T-cell (primary cell): Measurements from ENCODE around the gene NBPF20. TPM values are rescaled to one million over a fixed set of nuclear protein-coding genes. Genes with fewer than 3 reads are reported as not detected.
"Not testable (repeated sequence)": the region's sequence is repeated elsewhere in the genome, so short reads cannot be mapped to it uniquely, and the experiment has no call there.

ENCODE experiments used
- ATAC-seq, 4 experiments: fragments of 200-7000 bp in 3 of 4; fragments of 150-1000 bp in 1 of 4; cut with Tn5 transposase; replicated peaks in 1 of 4; 1 replicate in 3 of 4; 2 replicates in 1 of 4; pipeline ENCODE4 v1.10.0; 2021; ENCODE audit warnings: moderate library complexity in 3 of 4, mild to moderate bottlenecking in 2 of 4, moderate number of reproducible peaks in 1 of 4
- CTCF ChIA-PET, 2 donors: fragments of 300-600 bp; sonication (Branson Sonifier 250); formaldehyde crosslinking; loops; one replicate each; lab custom pipeline; 2022; ENCODE audit warnings: antibody characterized with exemption in 2 of 2; lab: Charles Lee
- POLR2A ChIA-PET, 2 donors: fragments of 300-600 bp; sonication (Branson Sonifier 250); formaldehyde crosslinking; loops; one replicate each; lab custom pipeline; 2022; ENCODE audit warnings: antibody characterized with exemption in 2 of 2; lab: Charles Lee
- DNase-seq, 35 experiments: peaks; one replicate each; pipeline versions ENCODE4 v3.0.0 to v3.0.0-alpha.2; 2013 to 2023
- H3K27ac ChIP-seq: one replicate; pipeline ENCODE4 v1.5.1; 2013; ENCODE audit warnings: low read length
- H3K27me3 ChIP-seq, 2 experiments: replicated peaks in 1 of 2; 1 replicate in 1 of 2; 2 replicates in 1 of 2; pipeline versions ENCODE4 v1.6.1 to v1.7.0; 2013; ENCODE audit warnings: low read length in 1 of 2, mixed read lengths in 1 of 2; ENCODE audit not compliant: control insufficient read depth in 2 of 2, insufficient read depth in 2 of 2; ENCODE audit errors: extremely low read depth in 1 of 2
- H3K36me3 ChIP-seq, 2 donors: 1 replicate in 1 of 2; 2 replicates in 1 of 2; pipeline versions ENCODE4 v1.6.1 to v1.7.0; 2013; ENCODE audit warnings: low read length in 1 of 2; ENCODE audit not compliant: control insufficient read depth in 2 of 2, insufficient read depth in 1 of 2; ENCODE audit errors: extremely low read depth in 1 of 2
- H3K4me1 ChIP-seq, 2 experiments: 1 replicate in 1 of 2; 2 replicates in 1 of 2; pipeline versions ENCODE4 v1.6.1 to v1.7.0; 2013; ENCODE audit warnings: low read length in 2 of 2, mixed read lengths in 1 of 2; ENCODE audit not compliant: insufficient read depth in 2 of 2, control insufficient read depth in 1 of 2; ENCODE audit errors: extremely low read depth in 1 of 2
- H3K4me3 ChIP-seq, 2 donors: 1 replicate in 1 of 2; 2 replicates in 1 of 2; pipeline versions ENCODE4 v1.5.1 to v1.7.0; 2013; ENCODE audit warnings: mild to moderate bottlenecking in 2 of 2, low read length in 1 of 2, moderate library complexity in 1 of 2; ENCODE audit not compliant: control insufficient read depth in 1 of 2; ENCODE audit errors: extremely low read depth in 1 of 2
- H3K9me3 ChIP-seq: 2 replicates; pipeline ENCODE4 v1.7.0; 2013
- H3K27ac Mint-ChIP-seq, 2 donors: one replicate each; pipeline ENCODE4 v1.8.0; 2020 to 2021; ENCODE audit warnings: mild to moderate bottlenecking in 2 of 2, mixed read lengths in 2 of 2
- H3K27me3 Mint-ChIP-seq, 2 donors: one replicate each; pipeline ENCODE4 v1.8.0; 2021 to 2022; ENCODE audit warnings: mixed read lengths in 2 of 2
- H3K36me3 Mint-ChIP-seq: one replicate; pipeline ENCODE4 v1.8.0; 2021; ENCODE audit warnings: mixed read lengths
- H3K4me1 Mint-ChIP-seq, 3 donors: one replicate each; pipeline ENCODE4 v1.8.0; 2020 to 2022; ENCODE audit warnings: mixed read lengths in 3 of 3, mild to moderate bottlenecking in 1 of 3
- H3K4me3 Mint-ChIP-seq, 3 donors: one replicate each; pipeline ENCODE4 v1.8.0; 2020 to 2022; ENCODE audit warnings: mild to moderate bottlenecking in 3 of 3, mixed read lengths in 3 of 3, moderate library complexity in 3 of 3
- H3K9me3 Mint-ChIP-seq, 3 donors: one replicate each; pipeline ENCODE4 v1.8.0; 2020 to 2022; ENCODE audit warnings: mixed read lengths in 3 of 3
- WGBS: methylation state at CpG from one replicate; pipeline ENCODE4 v1.1.5; 2013; ENCODE audit warnings: missing lambda C conversion rate; ENCODE audit not compliant: insufficient coverage; 5-methylcytosine and 5-hydroxymethylcytosine counted together
- total RNA-seq, 35 experiments: library from RNA in 6 of 35; stranded (reverse) in 6 of 35; fragments of 120-200 nt in 1 of 35; gene quantifications; one replicate each; pipeline versions ENCODE4 v1.2.1 to v1.2.4 and lab custom pipeline; 2013 to 2026

The NBPF20 gene
- total RNA-seq, 5 donors from 2014 or later (not counting 1 experiment from before 2014, with no cell fraction given) = 2.7 to 8.2 (median 3.9) TPM

DNA sequence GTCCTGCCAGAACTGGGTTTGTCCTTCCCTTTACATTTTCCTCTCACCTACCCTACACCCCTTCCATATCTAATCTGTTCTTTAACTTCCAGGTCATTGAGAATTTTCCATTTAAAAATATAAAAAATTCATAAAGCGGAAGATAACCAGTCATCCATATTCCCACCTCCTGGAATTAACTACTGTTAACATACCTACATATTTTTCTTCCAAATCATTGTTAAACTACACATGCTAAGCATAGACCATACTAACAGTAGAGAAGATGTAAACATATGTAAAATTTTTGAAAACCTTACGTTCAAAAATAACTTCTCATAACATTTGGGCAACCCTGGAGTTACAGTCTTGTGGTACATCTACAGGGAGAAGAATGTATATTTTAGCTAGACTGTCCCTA, 38.6 kb upstream of the NBPF20 start:
- H3K9me3 Mint-ChIP-seq, H3K27me3 Mint-ChIP-seq, H3K4me3 ChIP-seq, POLR2A ChIA-PET, H3K9me3 ChIP-seq, DNase-seq, H3K4me1 ChIP-seq, H3K27ac Mint-ChIP-seq, H3K4me1 Mint-ChIP-seq, H3K4me3 Mint-ChIP-seq, ATAC-seq, CTCF ChIA-PET, H3K36me3 Mint-ChIP-seq, H3K27ac ChIP-seq, H3K27me3 ChIP-seq, H3K36me3 ChIP-seq: not testable (repeated sequence)
- WGBS = no CpG with 5 or more reads among the region's 2 CpGs

DNA sequence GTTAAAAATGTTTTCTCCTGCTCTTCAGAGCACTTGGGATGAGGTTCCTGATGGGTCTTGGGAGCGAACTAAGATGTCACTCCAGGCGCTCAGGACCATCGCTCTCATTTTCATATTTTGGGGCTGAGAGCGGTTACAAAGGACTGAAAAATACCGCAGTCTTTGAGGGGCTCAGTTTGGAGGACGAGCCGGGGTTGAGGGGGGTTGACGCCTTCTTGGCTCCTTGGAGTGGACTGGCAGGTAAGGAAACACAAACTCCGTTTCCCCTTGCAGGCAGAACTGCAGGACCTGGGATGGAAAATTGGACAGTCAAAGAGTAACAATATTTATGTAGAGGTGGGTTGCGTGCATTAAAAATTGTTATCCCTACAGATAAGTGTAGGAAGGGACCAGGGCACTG, 35.3 kb upstream of the NBPF20 start:
- H3K27me3 ChIP-seq, POLR2A ChIA-PET, ATAC-seq, H3K4me1 ChIP-seq, H3K4me1 Mint-ChIP-seq, DNase-seq, H3K9me3 ChIP-seq, H3K27ac Mint-ChIP-seq, H3K4me3 ChIP-seq, CTCF ChIA-PET, H3K36me3 ChIP-seq, H3K9me3 Mint-ChIP-seq, H3K27ac ChIP-seq, H3K36me3 Mint-ChIP-seq: not testable (repeated sequence)
- Mint-ChIP-seq H3K4me3 (peak overlapping the region in 1 of 3 donors; percentile 19), H3K27me3 (peaks cover 6 to 10% of the 10 kb centered on the region in 2 donors)
- WGBS = 60% methylated on average over 2 of the region's 10 CpGs

DNA sequence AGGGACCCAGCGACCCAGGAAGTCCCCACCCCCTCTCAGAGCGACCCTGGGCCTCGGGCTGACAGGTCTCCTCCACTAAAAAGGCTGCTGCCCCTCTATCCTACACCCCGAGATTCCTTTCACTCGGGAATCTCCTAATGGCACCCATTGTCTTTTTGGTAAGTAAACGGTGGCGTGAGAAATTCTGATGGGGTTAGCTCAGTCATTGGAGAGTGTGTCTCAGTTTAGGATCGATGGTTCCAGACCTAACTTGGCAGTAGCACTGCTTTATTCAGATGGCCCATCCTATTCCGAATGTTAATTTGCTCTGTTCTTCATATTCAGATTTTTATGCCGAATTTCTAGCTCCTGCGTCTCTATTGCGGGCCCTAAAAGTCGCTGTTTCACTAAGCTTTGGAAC, 34.6 kb upstream of the NBPF20 start:
- H3K4me1 Mint-ChIP-seq, H3K27ac ChIP-seq, H3K27ac Mint-ChIP-seq, H3K4me3 ChIP-seq, POLR2A ChIA-PET, DNase-seq, H3K9me3 ChIP-seq, H3K27me3 ChIP-seq, H3K36me3 ChIP-seq, CTCF ChIA-PET, H3K36me3 Mint-ChIP-seq, H3K9me3 Mint-ChIP-seq, H3K4me1 ChIP-seq: not testable (repeated sequence)
- ATAC-seq = peak in 1 of 4 experiments; percentile 16
- peak overlapping the region in 1 of 3 donors; percentile 19 for H3K4me3 Mint-ChIP-seq
- peaks cover 9 to 14% of the 10 kb centered on the region in 2 donors for H3K27me3 Mint-ChIP-seq
- WGBS = 17% methylated on average over 1 of the region's 13 CpGs

DNA sequence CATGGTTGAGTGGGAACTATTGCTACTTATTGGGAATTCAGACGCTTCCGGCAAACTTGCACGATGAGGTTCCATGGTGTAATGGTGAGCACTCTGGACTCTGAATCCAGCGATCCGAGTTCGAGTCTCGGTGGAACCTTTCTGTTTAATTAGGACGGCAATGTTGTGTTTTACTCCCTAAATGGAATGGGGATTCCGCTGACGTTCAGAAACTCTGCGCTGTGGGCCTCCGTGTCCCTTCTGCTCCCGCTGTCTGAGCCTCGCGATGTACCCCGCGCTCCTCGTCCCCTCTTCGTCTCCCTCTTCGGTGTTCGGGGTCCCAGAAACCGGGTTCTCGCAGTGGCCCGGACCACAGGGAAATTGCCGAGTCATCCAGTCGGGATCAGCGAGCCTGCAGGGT, 34.2 kb upstream of the NBPF20 start:
- H3K27ac ChIP-seq, H3K27me3 ChIP-seq, ATAC-seq, H3K4me3 ChIP-seq, DNase-seq, H3K4me1 ChIP-seq, H3K36me3 ChIP-seq, H3K9me3 ChIP-seq, CTCF ChIA-PET, H3K36me3 Mint-ChIP-seq, H3K27ac Mint-ChIP-seq, POLR2A ChIA-PET, H3K4me1 Mint-ChIP-seq, H3K9me3 Mint-ChIP-seq: not testable (repeated sequence)
- no CpG with 5 or more reads among the region's 27 CpGs for WGBS
- H3K27me3 Mint-ChIP-seq = peaks cover 9 to 18% of the 10 kb centered on the region in 2 donors
- peak overlapping the region in 1 of 3 donors; percentile 29 for H3K4me3 Mint-ChIP-seq

DNA sequence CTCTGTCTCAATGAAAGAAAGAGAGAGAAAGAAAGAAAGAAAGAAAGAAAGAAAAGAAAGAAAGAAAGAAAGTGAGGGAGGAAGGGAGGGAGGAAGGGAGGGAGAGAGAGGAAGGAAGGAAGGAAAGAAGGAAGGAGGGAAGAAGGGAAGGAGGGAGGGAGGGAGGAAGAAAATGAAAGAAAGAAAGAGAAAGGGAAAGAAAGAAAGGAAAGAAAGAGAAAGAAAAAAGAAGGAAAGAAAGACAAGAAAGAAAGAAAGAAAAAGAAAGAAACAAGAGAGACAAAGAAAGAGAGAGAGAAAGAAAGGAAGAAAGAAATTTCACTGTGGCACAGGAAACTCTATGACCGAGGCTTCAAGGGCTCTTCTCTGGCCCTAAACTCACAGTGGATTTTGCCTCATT, 33.7 kb upstream of the NBPF20 start:
- DNase-seq, H3K4me1 Mint-ChIP-seq, H3K27ac ChIP-seq, H3K27me3 ChIP-seq, ATAC-seq, H3K27ac Mint-ChIP-seq, H3K4me1 ChIP-seq, POLR2A ChIA-PET, H3K9me3 ChIP-seq, H3K9me3 Mint-ChIP-seq, H3K4me3 ChIP-seq, CTCF ChIA-PET, H3K36me3 Mint-ChIP-seq, H3K36me3 ChIP-seq: not testable (repeated sequence)
- H3K4me3 Mint-ChIP-seq = peak overlapping the region in 1 of 3 donors; percentile 29
- no CpG with 5 or more reads among the region's 1 CpG for WGBS
- H3K27me3 Mint-ChIP-seq = peaks cover 9 to 20% of the 10 kb centered on the region in 2 donors

DNA sequence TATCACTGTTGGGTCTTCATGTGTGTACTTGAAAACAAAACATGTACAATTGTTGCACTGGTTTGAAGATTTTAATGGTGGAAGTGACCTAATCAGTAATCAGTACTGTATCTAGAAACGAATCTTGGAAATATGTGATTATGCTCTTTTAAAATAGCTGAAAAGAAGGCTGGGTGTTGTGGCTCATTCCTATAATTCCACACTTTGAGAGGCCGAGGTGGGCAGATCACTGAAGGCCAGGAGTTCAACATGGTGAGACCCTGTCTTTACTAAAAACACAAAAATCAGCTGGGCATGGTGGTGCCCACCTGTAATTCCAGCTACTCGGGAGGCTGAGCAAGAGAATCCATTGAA, 29.4 kb upstream of the NBPF20 start:
- no CpG with 5 or more reads among the region's 3 CpGs for WGBS
- not testable (repeated sequence) for H3K4me3 ChIP-seq
- H3K4me3 Mint-ChIP-seq = peak overlapping the region in 1 of 3 donors; percentile 37

More for the DNA sequence above, 29.4 kb upstream of the NBPF20 start:
- DNase-seq, H3K36me3 Mint-ChIP-seq, H3K27ac ChIP-seq, H3K4me1 Mint-ChIP-seq, CTCF ChIA-PET, ATAC-seq, H3K36me3 ChIP-seq, H3K9me3 ChIP-seq, H3K9me3 Mint-ChIP-seq, H3K4me1 ChIP-seq, POLR2A ChIA-PET, H3K27ac Mint-ChIP-seq: not testable (repeated sequence)
- H3K27me3 Mint-ChIP-seq = peaks cover 11 to 31% of the 10 kb centered on the region in 2 donors
- H3K27me3 ChIP-seq = peaks cover 0 to 19% of the 10 kb centered on the region in 2 experiments
